ENCODE results near the gene NUDT16L1. TPM values are rescaled to one million over a fixed set of nuclear protein-coding genes. Genes with fewer than 3 reads are reported as not detected.

Gene NUDT16L1
- total RNA-seq = 23.8 and 28.0 TPM in 2 replicates

DNA sequence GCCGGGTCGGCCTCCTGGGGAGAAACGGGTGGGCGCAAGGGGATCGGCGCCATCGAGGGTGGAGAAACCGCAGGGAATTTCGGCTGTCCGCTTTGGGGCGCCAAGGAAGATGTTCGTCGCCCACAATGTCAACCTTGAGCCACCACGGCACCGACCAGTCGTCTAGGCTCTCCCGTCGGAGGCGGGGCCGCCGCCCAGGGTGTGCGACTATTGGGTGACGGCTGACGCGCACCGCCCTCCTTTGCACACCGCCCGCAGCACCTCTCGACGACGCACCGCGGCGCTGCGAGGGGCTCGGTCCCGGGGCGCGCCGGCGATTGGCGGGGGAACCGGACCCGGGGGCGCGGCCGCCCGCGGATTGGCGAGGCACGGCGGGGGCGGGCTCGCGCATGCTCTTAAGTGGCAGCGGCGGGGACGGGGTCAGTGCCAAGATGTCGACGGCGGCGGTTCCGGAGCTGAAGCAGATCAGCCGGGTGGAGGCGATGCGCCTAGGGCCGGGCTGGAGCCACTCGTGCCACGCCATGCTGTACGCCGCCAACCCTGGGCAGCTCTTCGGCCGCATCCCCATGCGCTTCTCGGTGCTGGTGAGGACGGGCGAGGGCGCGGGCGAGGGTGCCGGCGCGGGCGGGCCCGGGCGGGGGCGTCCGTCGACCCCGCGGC lies at the start of gene NUDT16L1:
Gene NUDT16L1, plus strand, starts transcription at position 267 of the 660 bp plus-strand sequence. Its CDS starts 165 bp downstream, at position 432.

GRCh38 chr16:4734063-4734729 lies 40.8 kb downstream of the NUDT16L1 start, which contains the start of the genes ANKS3 and DNAAF8:
TSS of gene ANKS3 (minus strand) at chr16:4734271. CDS start at chr16:4730149, 4,122 bp downstream.
TSS of gene DNAAF8 (plus strand) at chr16:4734537. CDS start at chr16:4736515, 1,978 bp downstream.

Other genes with a start within 250 kb of the NUDT16L1 start
- gene NMRAL1, start 218.9 kb upstream of the NUDT16L1 start, total RNA-seq = 63.1 and 63.9 TPM in 2 replicates
- gene HMOX2, start 217.2 kb upstream of the NUDT16L1 start, total RNA-seq = 42.4 and 59.2 TPM in 2 replicates
- 6.8 and 10.2 TPM in 2 replicates for gene CDIP1, start 154.8 kb upstream of the NUDT16L1 start, total RNA-seq
- gene C16orf96, start 137.2 kb upstream of the NUDT16L1 start, total RNA-seq = under 0.01 TPM in 2 replicates
- gene UBALD1, start 78.7 kb upstream of the NUDT16L1 start, total RNA-seq = 3.8 and 4.5 TPM in 2 replicates
- 17.6 and 25.1 TPM in 2 replicates for gene MGRN1, start 68.7 kb upstream of the NUDT16L1 start, total RNA-seq
- 26.0 and 32.0 TPM in 2 replicates for gene ANKS3, start 40.7 kb downstream of the NUDT16L1 start, total RNA-seq
- 1.4 and 1.7 TPM in 2 replicates for gene DNAAF8, start 41.0 kb downstream of the NUDT16L1 start, total RNA-seq
- gene ZNF500, start 73.6 kb downstream of the NUDT16L1 start, total RNA-seq = 5.0 and 8.1 TPM in 2 replicates
- not detected in 2 replicates for gene SEPTIN12, start 94.8 kb downstream of the NUDT16L1 start, total RNA-seq
- gene SMIM22, start 101.8 kb downstream of the NUDT16L1 start, total RNA-seq = not detected in 2 replicates
- 7.8 and 12.1 TPM in 2 replicates for gene ROGDI, start 109.1 kb downstream of the NUDT16L1 start, total RNA-seq
- gene GLYR1, start 153.7 kb downstream of the NUDT16L1 start, total RNA-seq = 33.1 and 42.1 TPM in 2 replicates
- gene UBN1, start 153.9 kb downstream of the NUDT16L1 start, total RNA-seq = 13.4 and 16.5 TPM in 2 replicates
- gene PPL, start 243.6 kb downstream of the NUDT16L1 start, total RNA-seq = 5.4 and 8.9 TPM in 2 replicates

Data from smooth muscle cell of bladder (primary cell).